HL-60/S4 (cell line): ENCODE measurements around the gene SARDH.

Source experiments
- in situ Hi-C: fragments of 300-500 bp; cut with MboI; formaldehyde crosslinking; loops from 2 replicates; pipeline ENCODE4 v1.14.3; 2022; ENCODE audit warnings: low sequenced_read_pairs

The SARDH gene

GRCh38 chr9:133654736-133655657 lies 83.2 kb downstream of the SARDH start:
- in situ Hi-C loops, result no loop called here

GRCh38 chr9:133653638-133654037 lies 84.5 kb downstream of the SARDH start:
- in situ Hi-C loops, result no loop called here

DNA sequence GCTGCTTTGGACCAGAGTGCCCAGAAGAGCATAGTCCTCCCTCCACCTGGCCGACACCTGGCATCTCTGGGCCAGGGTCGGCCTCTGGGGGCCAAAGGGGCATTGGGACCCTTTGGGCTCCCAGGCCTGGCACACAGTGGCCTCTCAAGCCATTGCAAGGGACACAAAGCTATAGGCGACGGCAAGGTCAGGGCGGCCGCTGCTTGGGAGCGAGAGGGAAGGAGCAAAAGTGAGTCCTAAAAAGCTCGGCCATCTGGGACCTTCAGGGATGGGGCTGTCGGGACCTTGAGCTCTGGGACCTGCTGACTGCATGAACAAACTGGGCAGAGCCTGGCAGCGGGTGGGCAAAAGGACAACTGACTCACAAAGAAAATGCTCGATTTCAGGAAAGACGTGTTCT lies 88.1 kb downstream of the SARDH start:
- in situ Hi-C loops, result no loop called here

DNA sequence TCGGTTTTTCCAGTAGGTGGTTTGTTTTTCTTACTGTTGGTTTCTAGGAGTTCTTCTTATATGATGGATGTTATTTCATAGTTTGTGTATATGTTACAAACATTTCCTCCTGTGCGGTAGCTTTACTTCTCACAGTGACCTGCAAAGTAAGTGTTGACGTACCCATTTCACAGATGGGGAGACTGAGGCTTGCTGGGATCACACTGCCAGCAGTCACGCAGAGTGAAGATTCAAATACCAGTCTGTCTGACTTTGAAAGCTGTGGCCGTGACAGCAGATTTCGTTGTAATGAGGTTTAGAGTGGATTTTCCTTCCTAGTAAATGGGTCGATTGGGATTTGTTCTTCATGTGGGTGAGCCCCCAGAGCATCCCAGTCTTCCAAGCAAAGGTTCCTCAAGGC lies 89.0 kb downstream of the SARDH start:
- in situ Hi-C loops, result no loop called here

DNA sequence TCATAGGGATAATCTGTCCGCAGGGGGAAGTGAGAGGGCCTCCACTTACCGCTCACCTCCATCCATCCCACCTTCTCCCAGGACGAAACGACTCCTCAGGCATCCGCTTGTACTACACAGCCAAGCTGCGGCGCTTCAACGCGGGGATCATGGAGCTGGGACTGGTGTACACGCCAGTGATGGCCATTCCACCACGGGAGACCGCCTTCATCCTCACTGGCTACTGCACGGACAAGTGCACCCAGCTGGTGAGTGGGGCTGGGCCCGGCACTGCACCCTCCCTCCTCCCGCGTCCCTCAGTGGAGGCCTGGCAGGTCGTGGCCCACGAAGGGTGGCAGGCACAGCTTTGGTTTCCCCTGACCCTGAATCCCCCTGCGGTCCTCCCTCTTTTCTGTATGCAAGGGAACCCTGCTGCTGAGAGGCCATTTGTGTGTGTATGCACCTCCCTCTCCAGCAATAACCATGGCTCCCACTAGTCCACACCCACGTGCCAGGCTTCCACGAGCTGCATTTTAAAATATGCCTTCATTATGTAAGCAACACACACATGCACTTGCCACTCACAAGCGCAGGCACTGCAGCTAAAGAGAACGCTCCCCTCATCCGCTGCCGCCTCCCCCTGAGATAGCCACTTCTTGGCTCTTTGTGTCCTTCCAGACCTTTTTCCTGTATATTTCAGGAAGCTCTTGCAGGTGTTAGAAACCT lies 90.2 kb downstream of the SARDH start:
- in situ Hi-C loops, result no loop called here

GRCh38 chr9:133647148-133647547 lies 91.0 kb downstream of the SARDH start:
- in situ Hi-C loops, result no loop called here

GRCh38 chr9:133645021-133645765 lies 93.0 kb downstream of the SARDH start:
- in situ Hi-C loops, result no loop called here

- in situ Hi-C loops, result no loop called here
These were observed 94.0 kb downstream of the SARDH start for GRCh38 chr9:133643978-133644760.

- in situ Hi-C loops, result no loop called here
These were observed 94.8 kb downstream of the SARDH start for GRCh38 chr9:133643362-133643755.

GRCh38 chr9:133642708-133643361 lies 95.3 kb downstream of the SARDH start:
- in situ Hi-C loops, result no loop called here

- in situ Hi-C loops, result no loop called here
These were observed 96.1 kb downstream of the SARDH start for GRCh38 chr9:133641861-133642595.

- in situ Hi-C loops, result no loop called here
These were observed 96.8 kb downstream of the SARDH start for GRCh38 chr9:133641396-133641655.

DNA sequence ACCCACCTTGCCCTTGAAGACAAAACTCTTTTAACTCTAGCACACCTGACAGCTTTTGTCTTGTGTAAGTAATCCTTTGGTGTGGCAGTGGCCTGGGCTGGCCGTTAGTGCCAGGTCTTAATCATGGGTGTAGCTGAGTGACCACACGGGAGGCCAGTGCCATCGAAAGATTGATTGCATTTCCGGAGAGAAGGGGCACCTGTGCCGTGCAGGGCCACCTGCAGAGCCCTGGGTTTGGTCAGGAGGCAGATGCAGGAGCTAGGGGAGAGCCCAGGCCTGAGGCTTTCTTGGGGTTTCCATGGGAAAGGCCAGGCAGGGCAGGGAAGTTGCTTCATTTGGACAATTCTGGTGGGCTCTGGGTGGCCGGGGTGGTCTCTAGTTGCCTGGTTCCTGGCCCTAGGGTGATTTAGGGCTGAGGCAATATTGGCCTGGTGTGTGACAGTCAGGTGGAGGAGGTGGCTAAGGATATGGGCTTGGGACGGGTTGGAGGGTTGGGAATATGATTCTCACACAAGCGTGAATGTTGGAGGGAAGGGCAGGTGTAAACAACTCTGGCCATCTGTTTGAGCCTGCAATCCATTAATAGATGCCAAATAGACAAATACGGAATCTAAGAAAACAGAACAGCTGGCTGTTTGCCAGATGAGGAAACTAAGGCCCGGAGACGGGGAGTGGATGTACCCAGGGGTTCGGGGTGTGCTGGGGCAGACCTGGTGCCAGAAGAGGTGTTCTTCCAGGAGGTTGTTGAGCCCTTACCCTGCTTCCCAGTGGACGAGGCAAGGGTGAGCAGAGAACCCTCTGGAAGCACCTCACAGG lies 97.4 kb downstream of the SARDH start:
- in situ Hi-C loops, result no loop called here

DNA sequence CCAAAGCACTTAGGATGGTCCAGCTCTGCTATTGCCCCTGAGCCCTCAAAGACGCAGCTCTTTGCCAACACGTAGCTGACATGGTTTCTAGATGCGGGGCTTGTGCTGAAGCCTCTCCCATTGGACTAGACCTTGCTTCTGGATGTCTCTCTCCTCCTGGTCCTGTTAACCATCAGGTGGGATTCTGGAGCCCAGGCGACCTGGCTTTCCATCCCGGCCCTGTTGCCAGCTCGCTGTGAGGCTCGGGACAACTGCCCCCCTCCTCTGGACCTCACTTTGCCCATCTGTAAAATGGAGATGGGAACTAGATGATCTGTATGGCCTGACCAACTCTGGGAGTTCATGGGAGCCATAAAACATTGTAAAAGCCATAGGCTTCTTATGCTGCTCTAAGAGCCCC lies 98.0 kb downstream of the SARDH start:
- in situ Hi-C loops, result no loop called here

GRCh38 chr9:133639613-133640012 lies 98.5 kb downstream of the SARDH start:
- in situ Hi-C loops, result no loop called here

DNA sequence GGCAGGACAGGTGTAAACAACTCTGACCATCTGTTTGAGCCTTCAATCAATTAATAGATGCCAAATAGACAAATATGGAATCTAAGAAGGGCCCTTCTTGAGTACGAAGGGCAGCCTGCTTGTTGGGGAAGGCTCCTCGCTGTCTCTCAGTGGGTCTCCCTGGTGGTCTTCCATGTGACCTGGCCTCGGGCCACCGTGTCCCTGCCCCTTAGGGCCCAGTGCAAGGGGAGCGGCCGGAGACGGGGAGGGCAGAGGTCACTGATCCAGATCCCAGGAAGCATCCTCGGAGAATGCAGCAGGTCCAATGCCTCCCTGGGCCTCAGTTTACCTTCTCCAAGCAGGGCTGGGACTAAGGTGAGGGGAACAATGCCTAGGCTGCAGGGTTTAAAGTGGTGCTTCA lies 99.4 kb downstream of the SARDH start:
- in situ Hi-C loops, result no loop called here

GRCh38 chr9:133638076-133638475 lies 100.1 kb downstream of the SARDH start:
- in situ Hi-C loops, result no loop called here

DNA sequence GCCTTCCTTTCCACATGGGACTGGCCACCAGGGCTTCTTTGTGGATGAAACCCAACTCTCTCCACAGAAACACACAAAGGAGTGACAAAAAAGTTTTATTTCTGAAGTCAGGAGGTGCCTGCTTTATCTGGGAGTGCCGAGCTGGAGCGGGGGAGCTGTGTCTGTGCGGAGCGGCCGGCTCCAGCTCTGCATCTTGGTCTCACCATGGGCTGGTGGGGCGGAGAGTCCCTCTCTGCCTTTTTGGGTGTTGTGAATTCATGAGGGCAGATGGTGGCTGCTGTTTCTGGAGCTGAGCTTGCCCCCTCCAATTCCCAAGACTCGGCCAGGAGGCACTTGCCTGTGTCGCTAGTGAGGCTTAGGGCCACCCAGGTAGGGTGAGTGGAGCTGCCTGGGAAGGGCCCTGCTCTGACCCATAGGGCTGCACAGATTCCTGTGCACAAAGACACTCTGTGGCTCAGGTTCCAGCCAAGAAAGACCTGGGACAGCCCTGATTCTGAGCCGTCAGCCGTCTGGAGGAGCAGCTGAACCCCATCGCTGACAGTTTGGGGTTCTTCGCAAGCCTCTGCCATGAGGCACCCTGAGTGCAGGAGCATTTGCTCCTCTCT lies 100.6 kb downstream of the SARDH start:
- in situ Hi-C loops, result no loop called here

- in situ Hi-C loops, result no loop called here
These were observed 101.2 kb downstream of the SARDH start for GRCh38 chr9:133636902-133637301.
